Activated T-helper 2 cell treated with anti-CD3 and anti-CD28 coated beads, Interferon-gamma antibody, Interleukin-2, Interleukin-4, amounts not matched to agents 10 μg/mL and 5 μg/mL and 100 μg/mL, durations not matched to agents 14 hours and 24 hours and 36 hours (primary cell): ENCODE measurements around the gene KCNH6. TPM values are rescaled to one million over a fixed set of nuclear protein-coding genes. Genes with fewer than 3 reads are reported as not detected.
A peak's percentile ranks its signal among the peaks of the same experiment; 100 is the strongest.

Source experiments
- DNase-seq: peaks from one replicate; pipeline ENCODE4 v3.0.0; 2021; ENCODE audit warnings: low spot score
- H3K27ac Mint-ChIP-seq: one replicate; pipeline ENCODE4 v1.8.0; 2021; ENCODE audit warnings: mixed read lengths
- H3K27me3 Mint-ChIP-seq: one replicate; pipeline ENCODE4 v1.8.0; 2021; ENCODE audit warnings: low read depth, mixed read lengths
- H3K36me3 Mint-ChIP-seq: one replicate; pipeline ENCODE4 v1.8.0; 2021; ENCODE audit warnings: low read depth, mixed read lengths
- H3K4me1 Mint-ChIP-seq: one replicate; pipeline ENCODE4 v1.8.0; 2021; ENCODE audit warnings: low read depth, mixed read lengths
- H3K4me3 Mint-ChIP-seq: one replicate; pipeline ENCODE4 v1.8.0; 2021; ENCODE audit warnings: low read depth, mild to moderate bottlenecking, moderate library complexity, mixed read lengths
- H3K9me3 Mint-ChIP-seq: one replicate; pipeline ENCODE4 v1.8.0; 2021; ENCODE audit warnings: mixed read lengths
- intact Hi-C: fragments of 100-400 bp; cut with micrococcal nuclease; formaldehyde crosslinking; loops from one replicate; pipeline ENCODE4 v1.15.1; 2023
- total RNA-seq: library from RNA; stranded (reverse); gene quantifications from 2 replicates; pipeline ENCODE4 v1.2.3, GENCODE V29; 2022

KCNH6 gene
- total RNA-seq, 1 donor from 2014 or later: not detected

- H3K27ac Mint-ChIP-seq: peak overlapping the region; percentile 97
Measured at GRCh38 chr17:63549289-63549945, 26.3 kb downstream of the KCNH6 start.

GRCh38 chr17:63549946-63550816, 27.0 kb downstream of the KCNH6 start, which contains the start of gene DCAF7:
Gene DCAF7, plus strand, starts transcription at chr17:63550477. Its CDS starts 201 bp downstream, at chr17:63550678.
- peak; percentile 100 for DNase-seq
- Mint-ChIP-seq H3K27me3 (no peaks in the 10 kb centered on the region), H3K4me1 (peaks cover 30% of the 10 kb centered on the region), H3K4me3 (peak within 1 kb of the TSS; percentile 93), H3K9me3 (no peaks in the 10 kb centered on the region), H3K27ac (peak within 1 kb of the TSS; percentile 97), H3K36me3 (peaks cover 34% of the 10 kb centered on the region)
- intact Hi-C loops: loop anchor here (1.0 to 2.0 kb wide), 7 partner anchors 23 to 293 kb away; partner anchors contain the start of genes CCDC47, MAP3K3, SMARCD2 and STRADA

More at GRCh38 chr17:63549289-63549945, 26.3 kb downstream of the KCNH6 start:
- Mint-ChIP-seq H3K36me3 (peaks cover 26% of the 10 kb centered on the region), H3K9me3 (no peaks in the 10 kb centered on the region), H3K4me1 (peaks cover 23% of the 10 kb centered on the region), H3K27me3 (no peaks in the 10 kb centered on the region), H3K4me3 (peak overlapping the region; percentile 93)
- intact Hi-C loops: no loop called here
- no peak for DNase-seq

- Mint-ChIP-seq H3K27me3 (no peaks in the 10 kb centered on the region), H3K9me3 (no peaks in the 10 kb centered on the region), H3K36me3 (peaks cover 42% of the 10 kb centered on the region), H3K27ac (peak overlapping the region; percentile 97), H3K4me1 (peaks cover 36% of the 10 kb centered on the region), H3K4me3 (peak overlapping the region; percentile 93)
- intact Hi-C loops: loop anchor here (1.0 to 2.0 kb wide), 7 partner anchors 22 to 292 kb away; partner anchors contain the start of genes CCDC47, MAP3K3, SMARCD2 and STRADA
- no peak for DNase-seq
Measured at GRCh38 chr17:63550817-63551639, 27.9 kb downstream of the KCNH6 start.

- H3K4me3 Mint-ChIP-seq: peak overlapping the region; percentile 93
- H3K36me3 Mint-ChIP-seq: peaks cover 52% of the 10 kb centered on the region
- no peak for DNase-seq
- peaks cover 3% of the 10 kb centered on the region for H3K9me3 Mint-ChIP-seq
- peaks cover 43% of the 10 kb centered on the region for H3K4me1 Mint-ChIP-seq
- intact Hi-C loops: no loop called here
- H3K27ac Mint-ChIP-seq: no peak overlapping the region
- no peaks in the 10 kb centered on the region for H3K27me3 Mint-ChIP-seq
Measured at GRCh38 chr17:63552211-63552610, 29.1 kb downstream of the KCNH6 start.

GRCh38 chr17:63555500-63556156, 32.5 kb downstream of the KCNH6 start:
- Mint-ChIP-seq H3K4me1 (peaks cover 51% of the 10 kb centered on the region), H3K27ac (no peak overlapping the region), H3K4me3 (no peak overlapping the region), H3K9me3 (peaks cover 6% of the 10 kb centered on the region), H3K36me3 (peaks cover 61% of the 10 kb centered on the region), H3K27me3 (no peaks in the 10 kb centered on the region)
- DNase-seq: no peak
- intact Hi-C loops: no loop called here

- H3K36me3 Mint-ChIP-seq: peaks cover 50% of the 10 kb centered on the region
- no peak overlapping the region for H3K27ac Mint-ChIP-seq
- no peak for DNase-seq
- H3K4me1 Mint-ChIP-seq: peaks cover 48% of the 10 kb centered on the region
- H3K4me3 Mint-ChIP-seq: no peak overlapping the region
- intact Hi-C loops: no loop called here
- H3K27me3 Mint-ChIP-seq: no peaks in the 10 kb centered on the region
- H3K9me3 Mint-ChIP-seq: peaks cover 6% of the 10 kb centered on the region
Measured at GRCh38 chr17:63557416-63557815, 34.3 kb downstream of the KCNH6 start.

- peaks cover 42% of the 10 kb centered on the region for H3K4me1 Mint-ChIP-seq
- no peak overlapping the region for H3K4me3 Mint-ChIP-seq
- intact Hi-C loops: no loop called here
- H3K27me3 Mint-ChIP-seq: no peaks in the 10 kb centered on the region
- peaks cover 40% of the 10 kb centered on the region for H3K36me3 Mint-ChIP-seq
- peaks cover 6% of the 10 kb centered on the region for H3K9me3 Mint-ChIP-seq
- no peak for DNase-seq
- H3K27ac Mint-ChIP-seq: no peak overlapping the region
Measured at GRCh38 chr17:63558441-63558840, 35.3 kb downstream of the KCNH6 start.

GRCh38 chr17:63561819-63562218, 38.7 kb downstream of the KCNH6 start:
- peaks cover 25% of the 10 kb centered on the region for H3K4me1 Mint-ChIP-seq
- no peaks in the 10 kb centered on the region for H3K27me3 Mint-ChIP-seq
- H3K27ac Mint-ChIP-seq: no peak overlapping the region
- no peak for DNase-seq
- H3K9me3 Mint-ChIP-seq: peaks cover 6% of the 10 kb centered on the region
- intact Hi-C loops: no loop called here
- peaks cover 16% of the 10 kb centered on the region for H3K36me3 Mint-ChIP-seq
- no peak overlapping the region for H3K4me3 Mint-ChIP-seq

GRCh38 chr17:63563339-63563738, 40.2 kb downstream of the KCNH6 start:
- intact Hi-C loops: no loop called here
- no peak for DNase-seq
- Mint-ChIP-seq H3K27me3 (no peaks in the 10 kb centered on the region), H3K9me3 (no peaks in the 10 kb centered on the region), H3K27ac (no peak overlapping the region), H3K4me3 (no peak overlapping the region), H3K36me3 (peaks cover 8% of the 10 kb centered on the region), H3K4me1 (peaks cover 16% of the 10 kb centered on the region)

GRCh38 chr17:63564562-63564961, 41.4 kb downstream of the KCNH6 start:
- H3K9me3 Mint-ChIP-seq: no peaks in the 10 kb centered on the region
- H3K27ac Mint-ChIP-seq: no peak overlapping the region
- H3K27me3 Mint-ChIP-seq: no peaks in the 10 kb centered on the region
- no peak for DNase-seq
- peaks cover 8% of the 10 kb centered on the region for H3K36me3 Mint-ChIP-seq
- peaks cover 16% of the 10 kb centered on the region for H3K4me1 Mint-ChIP-seq
- no peak overlapping the region for H3K4me3 Mint-ChIP-seq
- intact Hi-C loops: no loop called here

- no peak for DNase-seq
- Mint-ChIP-seq H3K4me1 (peaks cover 24% of the 10 kb centered on the region), H3K27ac (no peak overlapping the region), H3K36me3 (peaks cover 12% of the 10 kb centered on the region), H3K4me3 (no peak overlapping the region), H3K9me3 (no peaks in the 10 kb centered on the region), H3K27me3 (no peaks in the 10 kb centered on the region)
- intact Hi-C loops: no loop called here
Measured at GRCh38 chr17:63567229-63567628, 44.1 kb downstream of the KCNH6 start.

- H3K4me3 Mint-ChIP-seq: no peak overlapping the region
- H3K27me3 Mint-ChIP-seq: no peaks in the 10 kb centered on the region
- DNase-seq: no peak
- no peak overlapping the region for H3K27ac Mint-ChIP-seq
- H3K9me3 Mint-ChIP-seq: no peaks in the 10 kb centered on the region
- intact Hi-C loops: no loop called here
- H3K36me3 Mint-ChIP-seq: peaks cover 13% of the 10 kb centered on the region
- H3K4me1 Mint-ChIP-seq: peaks cover 21% of the 10 kb centered on the region
Measured at GRCh38 chr17:63568563-63568962, 45.4 kb downstream of the KCNH6 start.
